Glutamatergic neuron (in vitro differentiated cells): Measurements from ENCODE around the gene STXBP6. TPM values are rescaled to one million over a fixed set of nuclear protein-coding genes. Genes with fewer than 3 reads are reported as not detected.

Experiments
- DNase-seq: peaks from one replicate; pipeline ENCODE4 v3.0.0; 2022
- H3K27ac Mint-ChIP-seq: one replicate; pipeline ENCODE4 v1.8.0; 2020; ENCODE audit warnings: mild to moderate bottlenecking, mixed read lengths, inconsistent platforms; ENCODE audit not compliant: unreplicated experiment
- H3K27me3 Mint-ChIP-seq: one replicate; pipeline ENCODE4 v1.8.0; 2020; ENCODE audit warnings: mild to moderate bottlenecking, moderate library complexity, mixed read lengths, inconsistent platforms; ENCODE audit not compliant: unreplicated experiment
- H3K36me3 Mint-ChIP-seq: one replicate; pipeline ENCODE4 v1.8.0; 2020; ENCODE audit warnings: mild to moderate bottlenecking, mixed read lengths, inconsistent platforms; ENCODE audit not compliant: unreplicated experiment
- H3K4me1 Mint-ChIP-seq: one replicate; pipeline ENCODE4 v1.8.0; 2020; ENCODE audit warnings: mild to moderate bottlenecking, low read depth, mixed read lengths, inconsistent platforms; ENCODE audit not compliant: unreplicated experiment
- H3K4me3 Mint-ChIP-seq: one replicate; pipeline ENCODE4 v1.8.0; 2020; ENCODE audit warnings: mild to moderate bottlenecking, mixed read lengths, inconsistent platforms; ENCODE audit not compliant: unreplicated experiment
- H3K9me3 Mint-ChIP-seq: one replicate; pipeline ENCODE4 v1.8.0; 2020; ENCODE audit warnings: mild to moderate bottlenecking, moderate library complexity, mixed read lengths, inconsistent platforms; ENCODE audit not compliant: unreplicated experiment
- CTCF ChIP-seq: fragments of 200-600 bp; sonication (generic); IDR thresholded peaks from one replicate; pipeline ENCODE4 v1.5.0; 2021; ENCODE audit not compliant: partially characterized antibody, unreplicated experiment
- total RNA-seq: library from RNA; stranded (reverse); fragmentation: NEBNext Ultra II Directional; extraction: Animal tissue kit (Norgen Biotek cat#: 25700); gene quantifications from one replicate; pipeline ENCODE4 v1.2.1, GENCODE V29; 2021; ENCODE audit not compliant: unreplicated experiment

The STXBP6 gene
- total RNA-seq, 1 donor from 2014 or later = 0.49 TPM

GRCh38 chr14:24925771-24926374 is 124.1 kb downstream of the STXBP6 start:
- Mint-ChIP-seq H3K9me3 (no peaks in the 10 kb centered on the region), H3K27me3 (no peaks in the 10 kb centered on the region), H3K27ac (no peak overlapping the region), H3K36me3 (no peaks in the 10 kb centered on the region), H3K4me3 (no peak overlapping the region), H3K4me1 (no peaks in the 10 kb centered on the region)
- TF ChIP-seq CTCF = no peak
- no peak for DNase-seq

- no peak for TF ChIP-seq CTCF
- no peak for DNase-seq
- Mint-ChIP-seq H3K27me3 (no peaks in the 10 kb centered on the region), H3K9me3 (no peaks in the 10 kb centered on the region), H3K36me3 (no peaks in the 10 kb centered on the region), H3K4me3 (no peak overlapping the region), H3K27ac (no peak overlapping the region), H3K4me1 (no peaks in the 10 kb centered on the region)
Observed at GRCh38 chr14:24924544-24924943, 125.4 kb downstream of the STXBP6 start.

DNA sequence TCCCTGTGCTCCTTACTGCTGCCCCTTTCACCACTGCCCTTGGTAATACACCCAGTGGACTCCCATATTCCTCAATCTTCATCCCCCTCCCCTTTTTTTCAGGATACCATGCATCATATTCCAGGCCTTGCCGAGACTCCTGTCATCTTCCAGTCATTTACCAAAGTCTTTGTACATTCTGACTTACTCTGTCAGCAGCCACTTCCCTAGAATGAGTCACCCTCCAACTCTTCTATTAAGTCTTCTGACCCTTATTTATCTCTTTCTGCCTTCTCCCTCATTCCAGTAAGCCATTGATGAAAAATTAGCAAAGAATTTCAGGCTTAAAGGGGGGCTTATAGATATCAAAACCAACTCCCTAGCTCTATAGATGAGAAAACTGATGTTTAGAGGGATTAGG is 128.0 kb downstream of the STXBP6 start:
- DNase-seq = no peak
- Mint-ChIP-seq H3K27me3 (no peaks in the 10 kb centered on the region), H3K36me3 (no peaks in the 10 kb centered on the region), H3K4me1 (no peaks in the 10 kb centered on the region), H3K9me3 (no peaks in the 10 kb centered on the region), H3K27ac (no peak overlapping the region), H3K4me3 (no peak overlapping the region)
- no peak for TF ChIP-seq CTCF

GRCh38 chr14:24920265-24921075 is 129.5 kb downstream of the STXBP6 start:
- Mint-ChIP-seq H3K9me3 (no peaks in the 10 kb centered on the region), H3K4me3 (no peak overlapping the region), H3K27me3 (no peaks in the 10 kb centered on the region), H3K36me3 (no peaks in the 10 kb centered on the region), H3K4me1 (no peaks in the 10 kb centered on the region), H3K27ac (no peak overlapping the region)
- DNase-seq = no peak
- no peak for TF ChIP-seq CTCF

GRCh38 chr14:24918822-24919221 is 131.1 kb downstream of the STXBP6 start:
- H3K27ac Mint-ChIP-seq = no peak overlapping the region
- H3K27me3 Mint-ChIP-seq = no peaks in the 10 kb centered on the region
- no peaks in the 10 kb centered on the region for H3K36me3 Mint-ChIP-seq
- H3K4me3 Mint-ChIP-seq = no peak overlapping the region
- no peaks in the 10 kb centered on the region for H3K9me3 Mint-ChIP-seq
- no peaks in the 10 kb centered on the region for H3K4me1 Mint-ChIP-seq
- no peak for DNase-seq
- TF ChIP-seq CTCF = no peak
